Esophagus squamous epithelium (tissue), 5 donors: Measurements from ENCODE around the gene ZFP36L2. TPM values are rescaled to one million over a fixed set of nuclear protein-coding genes. Genes with fewer than 3 reads are reported as not detected.

Experiments
- DNase-seq: peaks from one replicate; lab custom pipeline; 2025; lab: John Stamatoyannopoulos, UW
- H3K27ac ChIP-seq, 4 donors: fragments of 200-600 bp; sonication (generic); one replicate each; pipeline ENCODE4 v1.5.1; 2016 to 2019; ENCODE audit warnings: mild to moderate bottlenecking in 1 of 4
- H3K27me3 ChIP-seq, 4 donors: fragments of 200-600 bp; sonication (generic); 1 replicate in 3 of 4; 2 replicates in 1 of 4; pipeline versions ENCODE4 v1.5.1 to v1.6.0; 2017 to 2021; ENCODE audit warnings: antibody characterized with exemption in 1 of 4
- H3K36me3 ChIP-seq, 3 donors: fragments of 200-600 bp; sonication (generic); one replicate each; pipeline ENCODE4 v1.5.1; 2016 to 2019
- H3K4me1 ChIP-seq, 3 donors: fragments of 200-600 bp; sonication (generic); one replicate each; pipeline ENCODE4 v1.5.1; 2017 to 2019
- H3K4me3 ChIP-seq, 4 donors: fragments of 200-600 bp; sonication (generic); 1 replicate in 3 of 4; 2 replicates in 1 of 4; pipeline ENCODE4 v1.5.1; 2016 to 2019; ENCODE audit warnings: mild to moderate bottlenecking in 2 of 4, moderate library complexity in 1 of 4
- H3K9me3 ChIP-seq, 3 donors: fragments of 200-600 bp; sonication (generic); one replicate each; pipeline ENCODE4 v1.5.1; 2016 to 2019
- POLR2A ChIP-seq, 4 donors: fragments of 450-650 bp; IDR thresholded peaks; one replicate each; pipeline ENCODE4 v1.6.1; 2017; ENCODE audit warnings: antibody characterized with exemption in 4 of 4, mild to moderate bottlenecking in 4 of 4, moderate library complexity in 3 of 4
- WGBS, 2 donors: methylation state at CpG; one replicate each; pipeline ENCODE4 v1.1.5; 2018; 5-methylcytosine and 5-hydroxymethylcytosine counted together
- intact Hi-C: fragments of 100-400 bp; cut with DNase I; formaldehyde crosslinking; loops from one replicate; pipeline ENCODE4 v1.15.0; 2022
- total RNA-seq, 4 donors: library from RNA; depleted of rRNA; stranded (reverse); fragments of >200 nt; gene quantifications; one replicate each; pipeline ENCODE4 v1.1.0, GENCODE V29; 2016
- TF ChIP-seq, protein P1 (sequence below), 6 experiments: fragments of 450-650 bp in 4 of 6; fragments of 200-600 bp in 2 of 6; sonication (generic) in 2 of 6; IDR thresholded peaks; one replicate each; pipeline ENCODE4 v1.5.1; 2016 to 2019; ENCODE audit warnings: antibody characterized with exemption in 6 of 6, mild to moderate bottlenecking in 4 of 6, moderate library complexity in 4 of 6
- donor health status: DM: yes; HTN: yes; CAD: no.

ZFP36L2 gene
- total RNA-seq, 4 donors from 2014 or later, result 26.6 to 87.7 (median 41.8) TPM

DNA sequence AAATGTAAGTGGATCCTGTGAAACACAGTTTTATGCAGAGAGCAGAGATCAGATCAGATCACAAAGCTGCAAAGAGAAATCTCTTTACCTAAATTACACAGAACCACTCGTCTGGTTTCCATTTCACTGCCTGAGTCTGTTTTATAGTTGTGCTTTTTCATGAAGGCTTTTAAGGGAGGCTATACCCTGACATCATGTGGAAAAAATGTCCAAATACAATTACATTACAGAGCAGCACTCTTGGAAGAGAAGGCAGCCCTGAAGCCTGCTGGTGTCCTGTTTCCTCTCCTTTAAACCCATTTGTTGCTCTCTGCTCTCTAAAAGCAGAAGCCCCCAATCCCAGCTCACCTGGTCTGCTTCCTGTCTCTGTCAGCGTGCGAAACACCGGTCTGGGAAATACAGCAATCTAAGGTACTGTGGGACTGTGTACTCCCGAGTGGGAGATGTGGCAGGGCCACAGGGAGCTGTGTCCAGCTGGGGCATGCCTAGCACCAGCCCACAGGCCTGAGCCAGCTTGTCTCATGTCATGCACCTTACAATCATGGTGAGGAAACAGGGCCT, 24.8 kb upstream of the ZFP36L2 start:
- Histone ChIP-seq H3K4me3 (no peak overlapping the region), H3K36me3 (peaks cover 0 to 3% (median 0%) of the 10 kb centered on the region in 3 donors), H3K27me3 (no peaks in the 10 kb centered on the region), H3K9me3 (no peaks in the 10 kb centered on the region), H3K4me1 (peaks cover 0 to 27% (median 11%) of the 10 kb centered on the region in 3 donors), H3K27ac (peak overlapping the region; percentile 45 to 89 (median 74))
- no peak for DNase-seq
- intact Hi-C loops, result no loop called here
- TF ChIP-seq POLR2A (IDR thresholded peaks at IDR 0.05), result no peak
- WGBS, 2 donors, result 24 to 57% methylated on average over 4 to 5 of the region's 5 CpGs

DNA sequence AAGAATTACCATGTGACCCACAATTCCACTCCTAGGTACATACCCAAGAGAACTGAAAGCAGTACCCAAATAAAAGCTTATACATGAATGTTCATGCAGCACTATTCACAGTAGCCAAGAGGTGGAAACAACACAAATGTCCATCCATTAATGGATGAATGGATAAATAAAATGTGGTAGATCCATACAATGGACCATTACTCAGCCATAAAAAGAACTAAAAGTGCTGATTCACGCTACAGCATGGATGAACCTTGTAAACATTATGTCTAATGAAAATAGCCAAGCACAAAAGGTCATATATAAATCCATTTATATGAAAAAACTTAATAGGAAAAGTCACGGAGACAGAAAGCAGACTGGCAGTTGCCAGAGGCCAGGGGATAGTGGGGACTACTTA, 23.6 kb upstream of the ZFP36L2 start:
- no peak overlapping the region for H3K4me3 ChIP-seq
- H3K36me3 ChIP-seq, result no peaks in the 10 kb centered on the region
- 90 to 97% methylated on average over 2 of the region's 2 CpGs for WGBS, 2 donors
- no peak overlapping the region for H3K27ac ChIP-seq
- no peak for DNase-seq
- peaks cover 0 to 26% (median 4%) of the 10 kb centered on the region in 3 donors for H3K4me1 ChIP-seq
- intact Hi-C loops, result no loop called here
- no peaks in the 10 kb centered on the region for H3K9me3 ChIP-seq
- H3K27me3 ChIP-seq, result no peaks in the 10 kb centered on the region
- no peak for TF ChIP-seq POLR2A (IDR thresholded peaks at IDR 0.05)
- TF ChIP-seq, protein P1, sequence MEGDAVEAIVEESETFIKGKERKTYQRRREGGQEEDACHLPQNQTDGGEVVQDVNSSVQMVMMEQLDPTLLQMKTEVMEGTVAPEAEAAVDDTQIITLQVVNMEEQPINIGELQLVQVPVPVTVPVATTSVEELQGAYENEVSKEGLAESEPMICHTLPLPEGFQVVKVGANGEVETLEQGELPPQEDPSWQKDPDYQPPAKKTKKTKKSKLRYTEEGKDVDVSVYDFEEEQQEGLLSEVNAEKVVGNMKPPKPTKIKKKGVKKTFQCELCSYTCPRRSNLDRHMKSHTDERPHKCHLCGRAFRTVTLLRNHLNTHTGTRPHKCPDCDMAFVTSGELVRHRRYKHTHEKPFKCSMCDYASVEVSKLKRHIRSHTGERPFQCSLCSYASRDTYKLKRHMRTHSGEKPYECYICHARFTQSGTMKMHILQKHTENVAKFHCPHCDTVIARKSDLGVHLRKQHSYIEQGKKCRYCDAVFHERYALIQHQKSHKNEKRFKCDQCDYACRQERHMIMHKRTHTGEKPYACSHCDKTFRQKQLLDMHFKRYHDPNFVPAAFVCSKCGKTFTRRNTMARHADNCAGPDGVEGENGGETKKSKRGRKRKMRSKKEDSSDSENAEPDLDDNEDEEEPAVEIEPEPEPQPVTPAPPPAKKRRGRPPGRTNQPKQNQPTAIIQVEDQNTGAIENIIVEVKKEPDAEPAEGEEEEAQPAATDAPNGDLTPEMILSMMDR (IDR thresholded peaks at IDR 0.05), result no peak

DNA sequence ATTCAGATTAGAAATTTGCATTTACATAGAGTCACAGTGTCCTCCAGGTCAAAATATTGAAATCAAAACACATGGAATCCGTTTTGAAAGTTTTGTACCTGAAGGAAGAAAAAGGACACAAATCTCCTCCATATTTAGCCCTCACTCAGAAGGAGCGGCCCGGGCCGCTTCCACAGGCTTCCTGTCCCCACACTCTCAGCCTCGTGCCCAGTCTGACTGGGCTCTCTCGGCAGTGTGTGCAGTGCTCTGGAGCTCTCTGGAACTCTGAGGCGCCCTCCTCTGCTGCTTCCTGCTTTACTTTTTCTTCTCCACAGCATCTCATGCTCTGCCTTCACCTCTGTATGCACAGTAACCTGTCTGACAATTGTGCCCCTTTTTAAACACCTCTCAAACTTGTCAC, 22.2 kb upstream of the ZFP36L2 start:
- Histone ChIP-seq H3K27ac (no peak overlapping the region), H3K4me1 (peaks cover 0 to 20% (median 4%) of the 10 kb centered on the region in 3 donors), H3K9me3 (no peaks in the 10 kb centered on the region), H3K4me3 (no peak overlapping the region), H3K27me3 (no peaks in the 10 kb centered on the region), H3K36me3 (no peaks in the 10 kb centered on the region)
- 89 to 95% methylated on average over 7 of the region's 7 CpGs for WGBS, 2 donors
- intact Hi-C loops, result no loop called here
- DNase-seq, result no peak
- TF ChIP-seq, protein P1 (IDR thresholded peaks at IDR 0.05), result no peak
- TF ChIP-seq POLR2A (IDR thresholded peaks at IDR 0.05), result no peak

DNA sequence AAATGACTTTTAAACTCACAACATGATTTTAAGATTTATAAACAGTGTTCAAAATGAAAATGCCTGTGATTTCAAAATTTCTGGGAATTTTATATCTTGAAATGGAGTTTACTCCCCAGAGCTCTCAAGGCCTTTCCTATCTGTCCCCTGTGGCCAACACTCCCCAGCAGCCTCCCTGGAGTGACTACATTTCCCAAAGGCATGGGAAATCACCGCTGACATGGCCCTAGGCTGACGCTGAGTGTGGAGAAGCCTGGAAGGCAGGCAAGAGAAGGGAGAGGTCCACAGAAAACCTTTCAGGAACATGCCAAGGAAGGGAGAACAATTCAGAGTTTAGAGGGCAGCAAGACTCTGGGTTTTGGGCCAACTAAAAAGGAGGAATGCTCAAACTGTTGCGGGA, 20.2 kb upstream of the ZFP36L2 start:
- Histone ChIP-seq H3K27ac (no peak overlapping the region), H3K9me3 (no peaks in the 10 kb centered on the region), H3K4me3 (no peak overlapping the region), H3K27me3 (no peaks in the 10 kb centered on the region), H3K4me1 (peaks cover 0 to 18% (median 4%) of the 10 kb centered on the region in 3 donors), H3K36me3 (no peaks in the 10 kb centered on the region)
- intact Hi-C loops, result no loop called here
- TF ChIP-seq POLR2A (IDR thresholded peaks at IDR 0.05), result no peak
- TF ChIP-seq, protein P1 (IDR thresholded peaks at IDR 0.05), result no peak
- 68 to 95% methylated on average over 3 of the region's 3 CpGs for WGBS, 2 donors
- no peak for DNase-seq

DNA sequence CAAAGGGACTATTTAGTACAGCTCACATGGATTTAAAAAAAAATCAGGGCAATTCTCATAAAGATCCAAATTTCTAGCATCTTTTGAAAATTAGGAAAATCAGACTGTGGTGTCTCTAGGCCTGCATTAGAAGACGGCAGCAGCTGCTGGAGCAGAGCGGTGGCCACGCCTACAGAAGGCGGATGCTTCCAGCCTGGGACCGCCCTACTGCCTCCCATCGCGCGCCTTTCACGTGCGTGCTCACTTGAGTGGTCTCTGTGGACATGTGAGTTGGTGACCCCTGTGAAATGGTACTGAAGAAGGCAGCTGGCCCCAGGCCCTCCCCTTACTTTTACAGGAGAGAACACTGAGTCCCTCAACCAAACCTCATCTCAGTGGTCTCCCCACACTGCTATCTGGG, 15.2 kb upstream of the ZFP36L2 start:
- peaks cover 0 to 18% (median 4%) of the 10 kb centered on the region in 3 donors for H3K4me1 ChIP-seq
- DNase-seq, result no peak
- no peaks in the 10 kb centered on the region for H3K9me3 ChIP-seq
- H3K36me3 ChIP-seq, result no peaks in the 10 kb centered on the region
- no peak overlapping the region for H3K27ac ChIP-seq
- H3K27me3 ChIP-seq, result no peaks in the 10 kb centered on the region
- intact Hi-C loops, result no loop called here
- WGBS, 2 donors, result 95 to 98% methylated on average over 10 of the region's 10 CpGs
- no peak overlapping the region for H3K4me3 ChIP-seq
- TF ChIP-seq, protein P1 (IDR thresholded peaks at IDR 0.05), result no peak
- no peak for TF ChIP-seq POLR2A (IDR thresholded peaks at IDR 0.05)
